Loucy (cell line): ENCODE data around the gene FETUB.

Experiments
- H2AFZ ChIP-seq: fragments of 200-600 bp; sonication (generic); 2 replicates; pipeline ENCODE4 v1.6.0; 2016; ENCODE audit warnings: antibody characterized with exemption, mild to moderate bottlenecking, low read length, moderate library complexity
- H3F3A ChIP-seq: fragments of 200-600 bp; 2 replicates; pipeline ENCODE4 v1.6.0; 2016; ENCODE audit warnings: antibody characterized with exemption, low read depth, mild to moderate bottlenecking
- H3K27me3 ChIP-seq: fragments of 200-600 bp; sonication (generic); 2 replicates; pipeline ENCODE4 v1.6.1; 2014; ENCODE audit warnings: low read length, mild to moderate bottlenecking; ENCODE audit not compliant: insufficient read depth, poor library complexity, severe bottlenecking
- H3K36me3 ChIP-seq: fragments of 200-600 bp; sonication (generic); 2 replicates; pipeline ENCODE4 v1.6.1; 2016; ENCODE audit warnings: low read length; ENCODE audit not compliant: insufficient read depth
- H3K4me1 ChIP-seq: fragments of 200-600 bp; sonication (generic); 2 replicates; pipeline ENCODE4 v1.5.1; 2014; ENCODE audit warnings: low read length, mild to moderate bottlenecking; ENCODE audit not compliant: insufficient read depth, poor library complexity, severe bottlenecking
- H3K4me2 ChIP-seq: fragments of 200-600 bp; sonication (generic); 2 replicates; pipeline ENCODE4 v1.6.0; 2014; ENCODE audit warnings: antibody characterized with exemption, low read length, low read depth, mild to moderate bottlenecking; ENCODE audit not compliant: poor library complexity, severe bottlenecking
- H3K4me3 ChIP-seq: fragments of 200-600 bp; sonication (generic); 2 replicates; pipeline ENCODE4 v1.5.1; 2014; ENCODE audit warnings: low read length, mild to moderate bottlenecking, mixed read lengths; ENCODE audit not compliant: poor library complexity, severe bottlenecking
- H3K79me2 ChIP-seq: fragments of 200-600 bp; sonication (generic); 2 replicates; pipeline ENCODE4 v1.6.1; 2014; ENCODE audit warnings: low read length; ENCODE audit not compliant: insufficient read depth
- H3K9ac ChIP-seq: fragments of 200-600 bp; sonication (generic); 2 replicates; pipeline ENCODE4 v1.6.0; 2014; ENCODE audit warnings: mild to moderate bottlenecking, low read depth, low read length, moderate library complexity; ENCODE audit not compliant: poor library complexity, severe bottlenecking
- H3K9me2 ChIP-seq: fragments of 200-600 bp; sonication (generic); replicated peaks from 2 replicates; pipeline ENCODE4 v1.6.1; 2016; ENCODE audit warnings: low read depth, low read length, mixed read lengths
- H3K9me3 ChIP-seq: fragments of 200-600 bp; sonication (generic); 2 replicates; pipeline ENCODE4 v1.6.1; 2014; ENCODE audit warnings: mild to moderate bottlenecking, antibody characterized with exemption, low read length, low read depth; ENCODE audit not compliant: insufficient read depth
- H4K20me1 ChIP-seq: fragments of 200-600 bp; sonication (generic); 2 replicates; pipeline ENCODE4 v1.6.0; 2014; ENCODE audit warnings: antibody characterized with exemption, low read length, mild to moderate bottlenecking; ENCODE audit not compliant: insufficient read depth, poor library complexity, severe bottlenecking
- CTCF ChIP-seq: fragments of 200-600 bp; sonication (generic); conservative IDR thresholded peaks from 2 replicates; pipeline ENCODE4 v1.5.1; 2014; ENCODE audit warnings: mild to moderate bottlenecking, antibody characterized with exemption, low read length
- EZH2phosphoT487 ChIP-seq: fragments of 200-600 bp; IDR thresholded peaks from 2 replicates; pipeline ENCODE4 v1.6.1; 2018; ENCODE audit warnings: antibody characterized with exemption, mild to moderate bottlenecking, moderate library complexity, borderline replicate concordance

FETUB gene

DNA sequence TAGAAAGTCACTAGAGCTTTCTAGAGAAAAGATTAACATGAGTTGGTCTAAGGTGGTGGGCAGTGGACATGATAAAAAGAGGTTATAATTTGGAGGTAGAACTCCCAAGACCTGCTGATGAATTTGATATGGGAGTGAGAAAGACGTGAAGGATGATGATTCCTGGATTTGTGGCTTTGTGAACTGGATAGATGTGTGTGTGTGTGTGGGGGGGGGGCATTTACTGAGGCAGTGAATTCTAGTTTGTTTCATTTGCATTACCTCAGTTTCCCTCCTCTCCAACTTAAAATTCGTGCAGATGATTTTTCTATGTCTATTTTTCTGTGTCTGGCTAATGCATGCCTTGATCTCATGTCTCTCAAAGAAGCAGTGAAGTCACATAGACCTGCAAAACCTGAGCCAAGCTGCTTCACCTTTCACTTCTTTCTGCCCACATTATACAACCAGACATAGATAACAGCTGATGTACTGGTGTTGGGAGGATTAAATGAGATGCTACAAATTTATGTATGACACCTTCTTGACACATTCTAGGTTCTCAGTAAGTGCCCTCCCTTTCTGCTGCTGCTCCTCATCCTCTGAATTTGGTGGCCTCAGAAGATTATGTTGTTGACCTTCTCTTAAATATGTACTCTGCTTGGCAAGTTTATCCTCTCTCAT is 17.4 kb upstream of the FETUB start:
- Histone ChIP-seq H3K4me2 (no peak overlapping the region), H3K4me1 (no peaks in the 10 kb centered on the region), H3K9me3 (no peaks in the 10 kb centered on the region), H3K9ac (no peak overlapping the region), H4K20me1 (no peaks in the 10 kb centered on the region), H3K79me2 (no peaks in the 10 kb centered on the region), H3K36me3 (no peaks in the 10 kb centered on the region), H3K4me3 (no peak overlapping the region), H3K9me2 (no peaks in the 10 kb centered on the region), H2AFZ (no peak overlapping the region), H3K27me3 (no peaks in the 10 kb centered on the region), H3F3A (no peaks in the 10 kb centered on the region)
- TF ChIP-seq CTCF (no peak), EZH2phosphoT487 (no peak)

GRCh38 chr3:186624598-186624997 is 15.6 kb upstream of the FETUB start:
- TF ChIP-seq EZH2phosphoT487 (no peak), CTCF (no peak)
- H3K27me3 ChIP-seq, result no peaks in the 10 kb centered on the region
- no peaks in the 10 kb centered on the region for H3K9me3 ChIP-seq
- H2AFZ ChIP-seq, result no peak overlapping the region
- no peaks in the 10 kb centered on the region for H3F3A ChIP-seq
- no peak overlapping the region for H3K9ac ChIP-seq
- no peaks in the 10 kb centered on the region for H3K4me1 ChIP-seq
- H3K36me3 ChIP-seq, result no peaks in the 10 kb centered on the region
- no peaks in the 10 kb centered on the region for H4K20me1 ChIP-seq
- no peaks in the 10 kb centered on the region for H3K79me2 ChIP-seq
- H3K4me2 ChIP-seq, result no peak overlapping the region
- no peak overlapping the region for H3K4me3 ChIP-seq
- no peaks in the 10 kb centered on the region for H3K9me2 ChIP-seq

- Histone ChIP-seq H3K9me2 (no peaks in the 10 kb centered on the region), H3K4me2 (no peak overlapping the region)
These were observed 14.6 kb upstream of the FETUB start for GRCh38 chr3:186625600-186626042.

More at GRCh38 chr3:186625600-186626042, 14.6 kb upstream of the FETUB start:
- no peaks in the 10 kb centered on the region for H3K4me1 ChIP-seq
- H3K27me3 ChIP-seq, result no peaks in the 10 kb centered on the region
- no peak for TF ChIP-seq CTCF
- no peak for TF ChIP-seq EZH2phosphoT487
- H3F3A ChIP-seq, result no peaks in the 10 kb centered on the region
- no peak overlapping the region for H2AFZ ChIP-seq
- H3K9ac ChIP-seq, result no peak overlapping the region
- no peak overlapping the region for H3K4me3 ChIP-seq
- H3K9me3 ChIP-seq, result no peaks in the 10 kb centered on the region
- H3K79me2 ChIP-seq, result no peaks in the 10 kb centered on the region
- no peaks in the 10 kb centered on the region for H3K36me3 ChIP-seq
- no peaks in the 10 kb centered on the region for H4K20me1 ChIP-seq
